Tibial artery (tissue), 4 donors: ENCODE data around the gene CHAC1.

Source experiments
- DNase-seq, 2 donors: peaks; one replicate each; pipeline ENCODE4 v3.0.0-alpha.2; 2019
- H3K27ac ChIP-seq, 2 donors: fragments of 200-600 bp; sonication (generic) in 1 of 2; 1 replicate in 1 of 2; 2 replicates in 1 of 2; pipeline ENCODE4 v1.5.1; 2018 to 2019; ENCODE audit warnings: mild to moderate bottlenecking in 1 of 2
- H3K27me3 ChIP-seq, 2 donors: fragments of 200-600 bp; sonication (generic) in 1 of 2; one replicate each; pipeline versions ENCODE4 v1.5.1 to v1.6.0; 2016 to 2019
- H3K36me3 ChIP-seq, 3 donors: fragments of 200-600 bp; sonication (generic) in 2 of 3; one replicate each; pipeline ENCODE4 v1.5.1; 2016 to 2019; ENCODE audit warnings: mild to moderate bottlenecking in 2 of 3
- H3K4me1 ChIP-seq, 4 donors: fragments of 200-600 bp; sonication (generic) in 2 of 4; 1 replicate in 3 of 4; 2 replicates in 1 of 4; pipeline ENCODE4 v1.5.1; 2016 to 2019
- H3K4me3 ChIP-seq, 2 donors: fragments of 200-600 bp; sonication (generic) in 1 of 2; 1 replicate in 1 of 2; 2 replicates in 1 of 2; pipeline ENCODE4 v1.5.1; 2018 to 2019; ENCODE audit warnings: mild to moderate bottlenecking in 2 of 2
- H3K9me3 ChIP-seq, 3 donors: fragments of 200-600 bp; sonication (generic) in 1 of 3; one replicate each; pipeline ENCODE4 v1.5.1; 2016 to 2019
- intact Hi-C: fragments of 100-400 bp; cut with DNase I; formaldehyde crosslinking; loops from one replicate; pipeline ENCODE4 v1.15.0; 2023; ENCODE audit warnings: low total_unique reads
- TF ChIP-seq, protein P1 (sequence below), 2 experiments: fragments of 200-600 bp in 1 of 2; fragments of 450-650 bp in 1 of 2; IDR thresholded peaks; one replicate each; pipeline ENCODE4 v1.5.1; 2017 to 2019; ENCODE audit warnings: antibody characterized with exemption in 2 of 2, mild to moderate bottlenecking in 1 of 2, moderate library complexity in 1 of 2

The CHAC1 gene

DNA sequence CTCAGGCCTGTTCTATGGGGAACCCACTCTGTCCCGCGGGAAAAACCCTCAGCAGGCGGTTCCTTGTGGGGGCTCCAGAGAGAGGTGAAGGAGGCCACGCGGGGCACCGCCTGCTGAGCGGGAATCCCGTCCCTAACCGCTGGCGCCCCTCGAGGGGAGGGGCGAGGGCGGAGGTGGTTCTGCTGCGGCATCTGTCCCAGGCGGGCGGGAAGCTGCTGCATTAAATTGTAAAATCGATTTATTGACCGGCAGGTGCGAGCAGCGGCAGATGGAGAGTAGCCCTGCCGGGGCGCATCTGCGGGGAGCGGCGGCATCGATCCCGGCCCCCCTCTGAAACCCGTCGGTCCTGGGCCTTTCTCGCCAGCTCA lies 27.8 kb upstream of the CHAC1 start:
- H3K9me3 ChIP-seq: no peaks in the 10 kb centered on the region
- no peak for DNase-seq
- peaks cover 0 to 49% of the 10 kb centered on the region in 2 donors for H3K27me3 ChIP-seq
- peaks cover 0 to 47% (median 46%) of the 10 kb centered on the region in 4 donors for H3K4me1 ChIP-seq
- H3K27ac ChIP-seq: no peak overlapping the region
- intact Hi-C loops: no loop called here
- H3K4me3 ChIP-seq: no peak overlapping the region
- TF ChIP-seq, protein P1, sequence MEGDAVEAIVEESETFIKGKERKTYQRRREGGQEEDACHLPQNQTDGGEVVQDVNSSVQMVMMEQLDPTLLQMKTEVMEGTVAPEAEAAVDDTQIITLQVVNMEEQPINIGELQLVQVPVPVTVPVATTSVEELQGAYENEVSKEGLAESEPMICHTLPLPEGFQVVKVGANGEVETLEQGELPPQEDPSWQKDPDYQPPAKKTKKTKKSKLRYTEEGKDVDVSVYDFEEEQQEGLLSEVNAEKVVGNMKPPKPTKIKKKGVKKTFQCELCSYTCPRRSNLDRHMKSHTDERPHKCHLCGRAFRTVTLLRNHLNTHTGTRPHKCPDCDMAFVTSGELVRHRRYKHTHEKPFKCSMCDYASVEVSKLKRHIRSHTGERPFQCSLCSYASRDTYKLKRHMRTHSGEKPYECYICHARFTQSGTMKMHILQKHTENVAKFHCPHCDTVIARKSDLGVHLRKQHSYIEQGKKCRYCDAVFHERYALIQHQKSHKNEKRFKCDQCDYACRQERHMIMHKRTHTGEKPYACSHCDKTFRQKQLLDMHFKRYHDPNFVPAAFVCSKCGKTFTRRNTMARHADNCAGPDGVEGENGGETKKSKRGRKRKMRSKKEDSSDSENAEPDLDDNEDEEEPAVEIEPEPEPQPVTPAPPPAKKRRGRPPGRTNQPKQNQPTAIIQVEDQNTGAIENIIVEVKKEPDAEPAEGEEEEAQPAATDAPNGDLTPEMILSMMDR (IDR thresholded peaks at IDR 0.05): no peak
- no peaks in the 10 kb centered on the region for H3K36me3 ChIP-seq

GRCh38 chr15:40925863-40926658 lies 27.2 kb upstream of the CHAC1 start:
- H3K36me3 ChIP-seq: no peaks in the 10 kb centered on the region
- H3K9me3 ChIP-seq: no peaks in the 10 kb centered on the region
- intact Hi-C loops: no loop called here
- H3K27ac ChIP-seq: no peak overlapping the region
- H3K4me3 ChIP-seq: peak overlapping the region in 1 of 2 donors; percentile 37
- peaks cover 0 to 55% of the 10 kb centered on the region in 2 donors for H3K27me3 ChIP-seq
- TF ChIP-seq, protein P1 (IDR thresholded peaks at IDR 0.05): no peak
- peaks cover 0 to 53% (median 51%) of the 10 kb centered on the region in 4 donors for H3K4me1 ChIP-seq
- no peak for DNase-seq

DNA sequence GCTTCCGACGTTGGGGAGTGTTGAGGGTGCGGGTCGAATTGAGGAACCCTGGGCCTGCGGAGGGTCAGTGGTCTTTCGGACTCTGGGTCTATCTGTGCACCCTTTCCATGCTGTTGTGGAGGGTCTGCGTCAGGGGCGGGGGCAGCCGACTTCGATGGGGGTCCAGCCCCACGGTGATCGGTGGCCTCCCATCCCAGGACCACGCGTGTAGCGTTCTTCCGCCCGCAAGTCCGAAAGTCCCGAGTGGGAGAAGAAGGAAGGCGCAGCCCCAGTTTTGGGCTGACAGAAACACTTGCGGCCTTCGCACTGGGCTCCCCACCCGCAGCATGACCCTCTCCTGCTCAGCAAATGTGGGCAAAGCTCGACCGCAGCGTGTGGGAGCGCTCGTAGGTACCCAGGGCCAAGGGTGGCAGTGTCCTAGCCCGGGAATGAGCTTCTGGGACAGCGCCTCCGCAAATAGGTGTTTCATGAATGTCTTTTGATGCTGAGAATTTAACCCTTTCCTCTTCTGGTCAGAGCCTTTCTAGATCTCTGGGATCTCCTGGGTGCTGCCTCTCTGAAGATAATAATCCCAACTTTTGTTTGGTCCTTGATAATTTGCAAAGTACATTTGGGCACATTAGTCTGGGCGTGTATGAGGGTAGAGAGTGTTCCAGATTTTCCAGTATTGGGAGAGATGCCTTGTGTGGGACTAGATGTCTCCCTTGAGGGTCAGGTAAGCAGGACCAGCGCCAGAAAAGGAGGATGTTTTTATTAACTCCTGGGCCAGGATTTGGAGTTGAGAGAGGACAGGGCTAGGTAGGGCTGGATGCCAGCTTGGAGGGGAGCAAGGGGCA lies 26.4 kb upstream of the CHAC1 start:
- TF ChIP-seq, protein P1 (IDR thresholded peaks at IDR 0.05): no peak
- intact Hi-C loops: no loop called here
- Histone ChIP-seq H3K27ac (no peak overlapping the region), H3K4me3 (no peak overlapping the region), H3K36me3 (no peaks in the 10 kb centered on the region), H3K9me3 (no peaks in the 10 kb centered on the region), H3K4me1 (peaks cover 0 to 58% (median 54%) of the 10 kb centered on the region in 4 donors), H3K27me3 (peaks cover 0 to 63% of the 10 kb centered on the region in 2 donors)
- DNase-seq: no peak

DNA sequence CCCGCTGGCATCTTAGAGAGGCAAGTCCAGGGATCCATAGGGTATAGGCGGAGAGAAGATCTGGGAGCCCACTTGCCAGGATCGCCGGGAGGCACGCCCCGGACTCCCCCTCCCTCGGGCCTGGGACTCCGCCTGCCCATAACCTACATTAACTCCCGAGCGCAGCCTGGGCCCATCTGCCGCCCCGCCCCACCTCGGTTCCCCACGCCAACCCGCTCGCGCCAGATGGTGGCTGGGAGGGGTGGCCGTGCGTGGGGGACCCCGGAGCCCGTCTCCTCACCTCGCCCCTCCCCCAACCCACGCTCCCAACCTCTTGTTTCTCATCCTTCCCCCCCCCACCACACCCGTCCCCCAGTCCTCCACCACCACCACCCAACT lies 25.8 kb upstream of the CHAC1 start:
- no peaks in the 10 kb centered on the region for H3K36me3 ChIP-seq
- TF ChIP-seq, protein P1 (IDR thresholded peaks at IDR 0.05): no peak
- peaks cover 0 to 58% (median 54%) of the 10 kb centered on the region in 4 donors for H3K4me1 ChIP-seq
- H3K9me3 ChIP-seq: no peaks in the 10 kb centered on the region
- intact Hi-C loops: no loop called here
- DNase-seq: no peak
- peaks cover 0 to 69% of the 10 kb centered on the region in 2 donors for H3K27me3 ChIP-seq
- H3K4me3 ChIP-seq: peak overlapping the region; percentile 50 to 66
- H3K27ac ChIP-seq: no peak overlapping the region

- Histone ChIP-seq H3K36me3 (no peaks in the 10 kb centered on the region), H3K27me3 (peaks cover 0 to 73% of the 10 kb centered on the region in 2 donors), H3K4me1 (peaks cover 0 to 58% (median 54%) of the 10 kb centered on the region in 4 donors), H3K9me3 (no peaks in the 10 kb centered on the region), H3K4me3 (peak overlapping the region; percentile 50 to 66), H3K27ac (no peak overlapping the region)
- DNase-seq: no peak
- TF ChIP-seq, protein P1 (IDR thresholded peaks at IDR 0.05): no peak
- intact Hi-C loops: no loop called here
Measured at GRCh38 chr15:40927873-40928806, 25.1 kb upstream of the CHAC1 start.
